GM19238 (cell line): ENCODE results near the gene PACRG.
"Not testable (repeated sequence)": the region's sequence is repeated elsewhere in the genome, so short reads cannot be mapped to it uniquely, and the experiment has no call there.

Source experiments
- DNase-seq: peaks from one replicate; pipeline ENCODE4 v3.0.0; 2011; ENCODE audit warnings: low spot score; ENCODE audit not compliant: insufficient read length

PACRG gene

GRCh38 chr6:162940426-162940825 is 212.7 kb downstream of the PACRG start:
- DNase-seq: no peak

GRCh38 chr6:162941128-162941527 is 213.4 kb downstream of the PACRG start:
- no peak for DNase-seq

- no peak for DNase-seq
Observed at GRCh38 chr6:162942866-162943265, 215.1 kb downstream of the PACRG start.

- DNase-seq: no peak
Observed at GRCh38 chr6:162943369-162943768, 215.6 kb downstream of the PACRG start.

- no peak for DNase-seq
Observed at GRCh38 chr6:162951164-162951743, 223.5 kb downstream of the PACRG start.

- no peak for DNase-seq
Observed at GRCh38 chr6:162952423-162952822, 224.6 kb downstream of the PACRG start.

- no peak for DNase-seq
Observed at GRCh38 chr6:162957062-162957461, 229.3 kb downstream of the PACRG start.

GRCh38 chr6:162960679-162961457 is 233.1 kb downstream of the PACRG start:
- DNase-seq: no peak

GRCh38 chr6:162962093-162962492 is 234.3 kb downstream of the PACRG start:
- DNase-seq: no peak

GRCh38 chr6:162963861-162964260 is 236.1 kb downstream of the PACRG start:
- no peak for DNase-seq

- no peak for DNase-seq
Observed at GRCh38 chr6:162964488-162965140, 236.8 kb downstream of the PACRG start.

GRCh38 chr6:162965366-162965765 is 237.6 kb downstream of the PACRG start:
- no peak for DNase-seq

GRCh38 chr6:162970246-162970645 is 242.5 kb downstream of the PACRG start:
- no peak for DNase-seq

- DNase-seq: no peak
Observed at GRCh38 chr6:162971356-162971755, 243.6 kb downstream of the PACRG start.

GRCh38 chr6:162973151-162973872 is 245.5 kb downstream of the PACRG start:
- DNase-seq: no peak

GRCh38 chr6:162973980-162974379 is 246.2 kb downstream of the PACRG start:
- DNase-seq: no peak

- DNase-seq: no peak
Observed at GRCh38 chr6:162974685-162975084, 246.9 kb downstream of the PACRG start.

- DNase-seq: no peak
Observed at GRCh38 chr6:162976141-162976540, 248.4 kb downstream of the PACRG start.

- DNase-seq: not testable (repeated sequence)
Observed at GRCh38 chr6:162983234-162983633, 255.5 kb downstream of the PACRG start.

- DNase-seq: no peak
Observed at GRCh38 chr6:162998777-162999176, 271.0 kb downstream of the PACRG start.

- no peak for DNase-seq
Observed at GRCh38 chr6:162999575-163000285, 272.0 kb downstream of the PACRG start.
